Epidermal melanocyte (primary cell): ENCODE results near the gene TBC1D3G.
"Not testable (repeated sequence)": the region's sequence is repeated elsewhere in the genome, so short reads cannot be mapped to it uniquely, and the experiment has no call there.

Experiments
- DNase-seq: peaks from one replicate; pipeline ENCODE4 v3.0.0; 2011; ENCODE audit warnings: low spot score; ENCODE audit not compliant: insufficient read length

Gene TBC1D3G

GRCh38 chr17:36323584-36323983 is at the start of gene TBC1D3G:
Gene TBC1D3G, plus strand, starts transcription at chr17:36323884. Its CDS starts 1,528 bp downstream, at chr17:36325412.
- DNase-seq, result not testable (repeated sequence)

DNA sequence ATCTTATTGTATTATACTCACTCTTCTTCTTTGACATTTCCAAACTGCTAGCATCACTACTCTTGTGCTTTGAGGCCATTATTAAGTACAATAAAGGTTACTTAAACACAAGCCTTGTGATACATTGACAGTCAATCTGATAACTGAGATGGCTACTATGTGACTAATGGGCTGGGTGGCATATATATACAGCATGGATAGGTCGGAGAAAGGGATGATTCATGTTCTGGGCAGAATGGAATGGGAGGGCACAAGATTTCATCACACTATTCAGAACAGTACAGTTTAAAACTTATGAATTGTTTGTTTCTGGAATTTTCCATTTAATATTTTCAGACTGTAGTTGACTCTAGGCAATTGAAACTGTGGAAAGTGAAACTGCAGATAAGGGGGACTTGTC is 40.4 kb upstream of the TBC1D3G start:
- DNase-seq, result not testable (repeated sequence)

- not testable (repeated sequence) for DNase-seq
Observed at GRCh38 chr17:36284219-36284618, 39.5 kb upstream of the TBC1D3G start.

GRCh38 chr17:36289965-36290612 is 33.6 kb upstream of the TBC1D3G start:
- DNase-seq, result not testable (repeated sequence)

GRCh38 chr17:36295161-36295560 is 28.5 kb upstream of the TBC1D3G start:
- DNase-seq, result not testable (repeated sequence)

DNA sequence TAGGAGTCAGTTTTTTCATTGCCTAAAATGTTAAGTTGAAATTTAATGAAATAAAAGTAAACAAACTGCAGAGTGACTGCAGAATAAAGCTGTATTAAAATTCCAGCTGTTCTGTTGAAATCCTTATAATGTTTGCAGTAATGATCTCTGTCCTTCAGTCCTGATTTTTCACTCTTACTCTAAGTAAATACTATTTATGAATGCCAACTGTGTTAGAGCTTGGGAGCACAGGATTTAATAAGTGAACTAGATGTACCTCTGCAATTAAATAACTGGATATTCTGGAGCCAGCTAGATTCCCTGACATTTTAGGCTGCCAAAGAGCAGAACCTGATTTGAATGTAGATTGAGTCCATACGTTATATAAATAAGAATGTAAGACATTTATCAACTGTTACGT is 7.9 kb upstream of the TBC1D3G start:
- DNase-seq, result not testable (repeated sequence)

- DNase-seq, result not testable (repeated sequence)
Observed at GRCh38 chr17:36362496-36362895, 38.8 kb downstream of the TBC1D3G start.

- DNase-seq, result not testable (repeated sequence)
Observed at GRCh38 chr17:36375938-36376337, 52.3 kb downstream of the TBC1D3G start.
